Measurements from ENCODE around the gene LRRC71.

DNA sequence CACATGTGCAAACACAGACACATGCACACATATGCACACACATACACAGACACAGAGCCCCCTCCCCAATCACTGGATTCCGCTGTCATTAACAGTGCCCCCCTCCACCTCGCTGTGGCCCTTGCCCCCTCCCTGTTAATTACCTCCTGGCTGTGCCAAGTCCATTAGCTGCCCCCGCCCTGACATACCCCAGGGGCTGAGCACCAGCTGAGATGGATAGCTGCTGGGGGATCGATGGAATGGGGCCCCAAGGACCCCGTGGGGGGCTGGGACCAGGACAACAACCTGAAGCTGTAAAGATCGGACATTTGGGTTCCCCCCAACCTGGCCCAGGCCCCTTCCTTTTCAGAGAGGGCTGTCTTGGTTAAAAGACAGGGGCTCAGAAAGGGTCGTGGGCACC is 36.5 kb upstream of the LRRC71 start:
- no peak for TF ChIP-seq EZH2 (IDR thresholded peaks at IDR 0.05; ENCODE audit: insufficient read depth, poor library complexity, severe bottlenecking)
- TF ChIP-seq EZH2phosphoT487 (IDR thresholded peaks at IDR 0.05; ENCODE audit: insufficient read depth, low read depth), result no peak
